Measurements from ENCODE around the gene COX6B1. TPM values are rescaled to one million over a fixed set of nuclear protein-coding genes. Genes with fewer than 3 reads are reported as not detected.

The COX6B1 gene
- total and polyA plus RNA-seq, 12 donors, result 1,085 to 5,346 (median 1,407) TPM

- 85 to 90% methylated on average over 1 of the region's 1 CpG for WGBS, 2 donors
Measured at GRCh38 chr19:35670686-35671085, 22.6 kb downstream of the COX6B1 start.

GRCh38 chr19:35671818-35672217 is 23.7 kb downstream of the COX6B1 start:
- Histone ChIP-seq H3K4me3 (no peak overlapping the region), H3K36me3 (no peaks in the 10 kb centered on the region), H3K9me3 (no peaks in the 10 kb centered on the region), H3K4me1 (peaks cover 0 to 9% (median 0%) of the 10 kb centered on the region in 9 donors), H3K27ac (no peak overlapping the region), H3K27me3 (peaks cover 0 to 57% (median 45%) of the 10 kb centered on the region in 7 donors)
- no peak for DNase-seq
- TF ChIP-seq CTCF (IDR thresholded peaks at IDR 0.05), result no peak
- no peak for ATAC-seq
- intact Hi-C loops (cut with DNase I), result no loop called here
- WGBS, 2 donors, result 43 to 46% methylated on average over 3 of the region's 3 CpGs

More at GRCh38 chr19:35670686-35671085, 22.6 kb downstream of the COX6B1 start:
- H3K4me1 ChIP-seq, result peaks cover 0 to 9% (median 0%) of the 10 kb centered on the region in 9 donors
- intact Hi-C loops (cut with DNase I), result no loop called here
- H3K9me3 ChIP-seq, result no peaks in the 10 kb centered on the region
- TF ChIP-seq CTCF (IDR thresholded peaks at IDR 0.05), result no peak
- no peak overlapping the region for H3K27ac ChIP-seq
- DNase-seq (no peak), ATAC-seq (no peak)
- H3K27me3 ChIP-seq, result peaks cover 0 to 51% (median 38%) of the 10 kb centered on the region in 7 donors
- H3K36me3 ChIP-seq, result peaks cover 0 to 4% (median 0%) of the 10 kb centered on the region in 9 donors
- no peak overlapping the region for H3K4me3 ChIP-seq

GRCh38 chr19:35673121-35673804 is 25.1 kb downstream of the COX6B1 start:
- intact Hi-C loops (cut with DNase I), result no loop called here
- Histone ChIP-seq H3K27me3 (peaks cover 0 to 62% (median 55%) of the 10 kb centered on the region in 7 donors), H3K36me3 (no peaks in the 10 kb centered on the region), H3K9me3 (no peaks in the 10 kb centered on the region), H3K27ac (no peak overlapping the region), H3K4me1 (peaks cover 0 to 9% (median 0%) of the 10 kb centered on the region in 9 donors), H3K4me3 (peak overlapping the region in 8 of 10 donors; percentile 18 to 46 (median 34))
- peak in 4 of 8 donors; percentile 38 to 76 (median 64) for ATAC-seq
- TF ChIP-seq CTCF (IDR thresholded peaks at IDR 0.05), result no peak
- 7 to 10% methylated on average over 39 of the region's 39 CpGs for WGBS, 2 donors
- peak in 1 of 2 donors; percentile 20 for DNase-seq

- Histone ChIP-seq H3K4me3 (no peak overlapping the region), H3K27me3 (peaks cover 0 to 62% (median 55%) of the 10 kb centered on the region in 7 donors)
- intact Hi-C loops (cut with DNase I), result no loop called here
Measured at GRCh38 chr19:35675589-35676140, 27.5 kb downstream of the COX6B1 start.

More at GRCh38 chr19:35675589-35676140, 27.5 kb downstream of the COX6B1 start:
- no peaks in the 10 kb centered on the region for H3K36me3 ChIP-seq
- peaks cover 0 to 9% (median 0%) of the 10 kb centered on the region in 9 donors for H3K4me1 ChIP-seq
- ATAC-seq (no peak), DNase-seq (no peak)
- no peak overlapping the region for H3K27ac ChIP-seq
- no peaks in the 10 kb centered on the region for H3K9me3 ChIP-seq
- WGBS, 2 donors, result 73 to 78% methylated on average over 15 of the region's 15 CpGs
- no peak for TF ChIP-seq CTCF (IDR thresholded peaks at IDR 0.05)
